Neutrophil (primary cell): ENCODE measurements around the gene JMJD1C.

Experiments
- H3K27ac ChIP-seq: fragments of 200-600 bp; sonication (generic); 2 replicates; pipeline ENCODE4 v1.5.1; 2016; ENCODE audit warnings: mild to moderate bottlenecking, moderate library complexity
- H3K27me3 ChIP-seq: fragments of 200-600 bp; sonication (generic); 2 replicates; pipeline ENCODE4 v1.6.0; 2016; ENCODE audit warnings: mild to moderate bottlenecking
- H3K36me3 ChIP-seq: fragments of 200-600 bp; sonication (generic); 2 replicates; pipeline ENCODE4 v1.5.1; 2017
- H3K4me1 ChIP-seq, 2 experiments: fragments of 200-600 bp in 1 of 2; sonication (generic) in 1 of 2; 1 replicate in 1 of 2; 2 replicates in 1 of 2; pipeline versions ENCODE4 v1.5.1 to v1.6.1; 2013 to 2016; ENCODE audit warnings: low read depth in 1 of 2, low read length in 1 of 2, mild to moderate bottlenecking in 1 of 2, moderate library complexity in 1 of 2; ENCODE audit not compliant: control insufficient read depth in 1 of 2, insufficient read depth in 1 of 2
- H3K4me3 ChIP-seq, 2 experiments: fragments of 200-600 bp in 1 of 2; sonication (generic) in 1 of 2; 1 replicate in 1 of 2; 2 replicates in 1 of 2; pipeline ENCODE4 v1.5.1; 2013 to 2016; ENCODE audit warnings: low read depth in 1 of 2, low read length in 1 of 2, mild to moderate bottlenecking in 1 of 2, moderate library complexity in 1 of 2
- H3K9me3 ChIP-seq: fragments of 200-600 bp; sonication (generic); 2 replicates; pipeline ENCODE4 v1.5.1; 2016
- TF ChIP-seq, protein P1 (sequence below): fragments of 200-600 bp; sonication (generic); IDR thresholded peaks from 2 replicates; pipeline ENCODE4 v1.5.1; 2016; ENCODE audit warnings: antibody characterized with exemption

JMJD1C gene

GRCh38 chr10:63199716-63200115, 266.1 kb downstream of the JMJD1C start:
- Histone ChIP-seq H3K36me3 (peaks cover 87% of the 10 kb centered on the region), H3K27ac (no peak overlapping the region), H3K9me3 (no peaks in the 10 kb centered on the region), H3K4me3 (no peak overlapping the region), H3K4me1 (peaks cover 3 to 5% of the 10 kb centered on the region in 2 experiments), H3K27me3 (no peaks in the 10 kb centered on the region)
- TF ChIP-seq, protein P1, sequence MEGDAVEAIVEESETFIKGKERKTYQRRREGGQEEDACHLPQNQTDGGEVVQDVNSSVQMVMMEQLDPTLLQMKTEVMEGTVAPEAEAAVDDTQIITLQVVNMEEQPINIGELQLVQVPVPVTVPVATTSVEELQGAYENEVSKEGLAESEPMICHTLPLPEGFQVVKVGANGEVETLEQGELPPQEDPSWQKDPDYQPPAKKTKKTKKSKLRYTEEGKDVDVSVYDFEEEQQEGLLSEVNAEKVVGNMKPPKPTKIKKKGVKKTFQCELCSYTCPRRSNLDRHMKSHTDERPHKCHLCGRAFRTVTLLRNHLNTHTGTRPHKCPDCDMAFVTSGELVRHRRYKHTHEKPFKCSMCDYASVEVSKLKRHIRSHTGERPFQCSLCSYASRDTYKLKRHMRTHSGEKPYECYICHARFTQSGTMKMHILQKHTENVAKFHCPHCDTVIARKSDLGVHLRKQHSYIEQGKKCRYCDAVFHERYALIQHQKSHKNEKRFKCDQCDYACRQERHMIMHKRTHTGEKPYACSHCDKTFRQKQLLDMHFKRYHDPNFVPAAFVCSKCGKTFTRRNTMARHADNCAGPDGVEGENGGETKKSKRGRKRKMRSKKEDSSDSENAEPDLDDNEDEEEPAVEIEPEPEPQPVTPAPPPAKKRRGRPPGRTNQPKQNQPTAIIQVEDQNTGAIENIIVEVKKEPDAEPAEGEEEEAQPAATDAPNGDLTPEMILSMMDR, result no peak

- no peaks in the 10 kb centered on the region for H3K4me1 ChIP-seq
- TF ChIP-seq, protein P1, result no peak
- no peak overlapping the region for H3K4me3 ChIP-seq
- peaks cover 97% of the 10 kb centered on the region for H3K36me3 ChIP-seq
- no peak overlapping the region for H3K27ac ChIP-seq
- H3K9me3 ChIP-seq, result no peaks in the 10 kb centered on the region
- no peaks in the 10 kb centered on the region for H3K27me3 ChIP-seq
Measured at GRCh38 chr10:63197344-63198092, 268.3 kb downstream of the JMJD1C start.

DNA sequence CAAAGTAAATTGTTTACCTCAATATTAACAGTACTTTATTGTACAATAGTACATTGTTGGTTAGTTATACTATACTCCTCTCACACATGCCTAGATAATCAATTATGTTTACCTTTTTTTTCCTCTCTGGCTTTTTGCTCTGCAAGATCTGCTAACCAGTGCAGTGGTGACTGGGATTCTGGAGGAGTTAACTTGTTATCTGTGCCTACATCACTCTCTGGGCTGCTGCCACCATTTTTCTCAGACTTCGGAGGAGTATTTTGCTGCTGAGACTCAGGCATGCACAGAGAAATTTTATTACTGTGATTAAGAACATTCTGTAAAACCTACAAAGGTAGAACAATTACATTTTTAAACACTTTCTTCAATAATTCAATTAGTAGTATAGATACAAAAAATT, 273.0 kb downstream of the JMJD1C start:
- Histone ChIP-seq H3K27ac (no peak overlapping the region), H3K27me3 (no peaks in the 10 kb centered on the region), H3K36me3 (peaks cover 100% of the 10 kb centered on the region), H3K9me3 (no peaks in the 10 kb centered on the region), H3K4me1 (no peaks in the 10 kb centered on the region), H3K4me3 (no peak overlapping the region)
- TF ChIP-seq, protein P1, result no peak

- peaks cover 99% of the 10 kb centered on the region for H3K36me3 ChIP-seq
- TF ChIP-seq, protein P1, result no peak
- H3K27ac ChIP-seq, result no peak overlapping the region
Measured at GRCh38 chr10:63175534-63175933, 290.2 kb downstream of the JMJD1C start.

GRCh38 chr10:63173468-63174232, 292.1 kb downstream of the JMJD1C start:
- TF ChIP-seq, protein P1, result no peak
- Histone ChIP-seq H3K27ac (peak overlapping the region; percentile 34), H3K36me3 (peaks cover 98% of the 10 kb centered on the region), H3K27me3 (no peaks in the 10 kb centered on the region), H3K9me3 (no peaks in the 10 kb centered on the region), H3K4me1 (no peaks in the 10 kb centered on the region), H3K4me3 (no peak overlapping the region)

More at GRCh38 chr10:63175534-63175933, 290.2 kb downstream of the JMJD1C start:
- no peaks in the 10 kb centered on the region for H3K4me1 ChIP-seq
- H3K9me3 ChIP-seq, result no peaks in the 10 kb centered on the region
- H3K4me3 ChIP-seq, result no peak overlapping the region
- H3K27me3 ChIP-seq, result no peaks in the 10 kb centered on the region
